SK-N-SH treated with all-trans-retinoic acid at 6 μM for 48 hours (cell line): Measurements from ENCODE around the gene SYNDIG1.

Experiments
- ATAC-seq: fragments of 200-7000 bp; cut with Tn5 transposase; 3 replicates; pipeline ENCODE4 v1.9.1; 2020; ENCODE audit warnings: mild to moderate bottlenecking, moderate library complexity
- ARNTL ChIP-seq: fragments of 450-650 bp; formaldehyde crosslinking; IDR thresholded peaks from 2 replicates; pipeline ENCODE4 v1.5.0; 2020; ENCODE audit warnings: low read depth, mild to moderate bottlenecking, moderate library complexity, borderline replicate concordance
- BACH2 ChIP-seq: fragments of 250-450 bp; sonication (Bioruptor Pico); IDR thresholded peaks from 2 replicates; pipeline ENCODE4 v1.9.0; 2021; ENCODE audit warnings: mild to moderate bottlenecking, borderline replicate concordance
- CREB5 ChIP-seq: fragments of 250-450 bp; sonication (Bioruptor Pico); IDR thresholded peaks from 2 replicates; pipeline ENCODE4 v1.5.1; 2020; ENCODE audit warnings: low read depth, mild to moderate bottlenecking, moderate library complexity
- CSDC2 ChIP-seq: fragments of 250-450 bp; sonication (Bioruptor Pico); IDR thresholded peaks from 2 replicates; pipeline ENCODE4 v1.5.0; 2020; ENCODE audit warnings: mild to moderate bottlenecking, moderate library complexity
- CSRNP3 ChIP-seq: fragments of 250-450 bp; sonication (Bioruptor Pico); IDR thresholded peaks from 2 replicates; pipeline ENCODE4 v1.5.1; 2021; ENCODE audit warnings: mild to moderate bottlenecking, moderate library complexity
- ESRRG ChIP-seq: fragments of 250-450 bp; sonication (Bioruptor Pico); IDR thresholded peaks from 2 replicates; pipeline ENCODE4 v1.6.1; 2021; ENCODE audit warnings: mild to moderate bottlenecking
- GLIS3 ChIP-seq: fragments of 250-450 bp; sonication (Bioruptor Pico); IDR thresholded peaks from 2 replicates; pipeline ENCODE4 v1.5.0; 2020; ENCODE audit warnings: mild to moderate bottlenecking, moderate library complexity
- OSR1 ChIP-seq: fragments of 250-450 bp; sonication (Bioruptor Pico); IDR thresholded peaks from 2 replicates; pipeline ENCODE4 v1.8.0; 2022; ENCODE audit warnings: moderate library complexity, mild to moderate bottlenecking, inconsistent platforms
- PATZ1 ChIP-seq: fragments of 250-450 bp; sonication (Bioruptor Pico); IDR thresholded peaks from 2 replicates; pipeline ENCODE4 v1.8.0; 2020; ENCODE audit warnings: mild to moderate bottlenecking, moderate library complexity, borderline replicate concordance
- POU6F1 ChIP-seq: fragments of 250-450 bp; sonication (Bioruptor Pico); IDR thresholded peaks from 2 replicates; pipeline ENCODE4 v1.8.0; 2021; ENCODE audit warnings: low read depth, mild to moderate bottlenecking, moderate library complexity, borderline replicate concordance
- PPARA ChIP-seq: fragments of 250-450 bp; sonication (Bioruptor Pico); IDR thresholded peaks from 2 replicates; pipeline ENCODE4 v1.5.0; 2020; ENCODE audit warnings: mild to moderate bottlenecking, borderline replicate concordance
- RARB ChIP-seq: fragments of 250-450 bp; sonication (Bioruptor Pico); IDR thresholded peaks from 2 replicates; pipeline ENCODE4 v1.8.0; 2021; ENCODE audit warnings: mild to moderate bottlenecking, moderate library complexity
- SNAI2 ChIP-seq: fragments of 250-450 bp; sonication (Bioruptor Pico); IDR thresholded peaks from 2 replicates; pipeline ENCODE4 v1.5.0; 2020; ENCODE audit warnings: mild to moderate bottlenecking, moderate library complexity
- TCF4 ChIP-seq: fragments of 250-450 bp; sonication (Bioruptor Pico); IDR thresholded peaks from 2 replicates; pipeline ENCODE4 v1.8.0; 2021; ENCODE audit warnings: mild to moderate bottlenecking, moderate library complexity, borderline replicate concordance
- TOX ChIP-seq: fragments of 250-450 bp; sonication (Bioruptor Pico); IDR thresholded peaks from 2 replicates; pipeline ENCODE4 v1.8.0; 2021; ENCODE audit warnings: mild to moderate bottlenecking, moderate library complexity, borderline replicate concordance
- ZC3H10 ChIP-seq: fragments of 250-450 bp; sonication (Bioruptor Pico); IDR thresholded peaks from 2 replicates; pipeline ENCODE4 v1.5.1; 2021; ENCODE audit warnings: mild to moderate bottlenecking, moderate library complexity
- ZFP3 ChIP-seq: fragments of 250-450 bp; sonication (Bioruptor Pico); IDR thresholded peaks from 2 replicates; pipeline ENCODE4 v1.5.0; 2020; ENCODE audit warnings: mild to moderate bottlenecking, moderate library complexity
- ZFP30 ChIP-seq: fragments of 450-650 bp; formaldehyde crosslinking; IDR thresholded peaks from 2 replicates; pipeline ENCODE4 v1.5.0; 2022; ENCODE audit warnings: mild to moderate bottlenecking, moderate library complexity
- ZNF565 ChIP-seq: fragments of 450-650 bp; formaldehyde crosslinking; conservative IDR thresholded peaks from 2 replicates; pipeline ENCODE4 v1.5.0; 2020; ENCODE audit warnings: low read depth, mild to moderate bottlenecking, moderate library complexity
- ZNF70 ChIP-seq: fragments of 450-650 bp; formaldehyde crosslinking; IDR thresholded peaks from 2 replicates; pipeline ENCODE4 v1.5.0; 2020; ENCODE audit warnings: mild to moderate bottlenecking, moderate library complexity
- ZNF8 ChIP-seq: fragments of 450-650 bp; formaldehyde crosslinking; IDR thresholded peaks from 2 replicates; pipeline ENCODE4 v1.5.0; 2020; ENCODE audit warnings: mild to moderate bottlenecking, moderate library complexity

Gene SYNDIG1

GRCh38 chr20:24578567-24579415, 109.4 kb downstream of the SYNDIG1 start:
- no peak for TF ChIP-seq CSDC2 (CRISPR knock-in tag)
- TF ChIP-seq TCF4 (CRISPR knock-in tag) = no peak
- TF ChIP-seq GLIS3 (CRISPR knock-in tag) = no peak
- TF ChIP-seq TOX (CRISPR knock-in tag) = no peak
- no peak for TF ChIP-seq PATZ1 (CRISPR knock-in tag)
- TF ChIP-seq POU6F1 = no peak
- TF ChIP-seq ZFP3 (CRISPR knock-in tag) = no peak
- TF ChIP-seq OSR1 (CRISPR knock-in tag) = no peak
- no peak for TF ChIP-seq CSRNP3 (CRISPR knock-in tag)
- no peak for TF ChIP-seq ESRRG (CRISPR knock-in tag)
- TF ChIP-seq ZC3H10 (CRISPR knock-in tag) = no peak
- TF ChIP-seq ZNF8 = no peak
- TF ChIP-seq ZNF565 (CRISPR knock-in tag) = no peak
- no peak for TF ChIP-seq SNAI2
- TF ChIP-seq RARB (CRISPR knock-in tag) = no peak
- no peak for ATAC-seq

GRCh38 chr20:24579475-24579874, 110.0 kb downstream of the SYNDIG1 start:
- no peak for TF ChIP-seq ZNF70 (CRISPR knock-in tag)
- TF ChIP-seq ZFP30 (CRISPR knock-in tag) = no peak
- TF ChIP-seq ARNTL = no peak

GRCh38 chr20:24580006-24580405, 110.6 kb downstream of the SYNDIG1 start:
- ATAC-seq = no peak
- no peak for TF ChIP-seq ZNF70 (CRISPR knock-in tag)
- no peak for TF ChIP-seq TOX (CRISPR knock-in tag)
- TF ChIP-seq BACH2 (CRISPR knock-in tag) = no peak
- no peak for TF ChIP-seq OSR1 (CRISPR knock-in tag)
- no peak for TF ChIP-seq RARB (CRISPR knock-in tag)
- no peak for TF ChIP-seq ZFP3 (CRISPR knock-in tag)
- TF ChIP-seq ARNTL = no peak
- TF ChIP-seq ZFP30 (CRISPR knock-in tag) = no peak
- no peak for TF ChIP-seq TCF4 (CRISPR knock-in tag)
- TF ChIP-seq ZC3H10 (CRISPR knock-in tag) = no peak
- no peak for TF ChIP-seq CREB5
- TF ChIP-seq PPARA (CRISPR knock-in tag) = no peak
- no peak for TF ChIP-seq SNAI2
- TF ChIP-seq CSRNP3 (CRISPR knock-in tag) = no peak
- TF ChIP-seq ESRRG (CRISPR knock-in tag) = no peak
- TF ChIP-seq ZNF8 = no peak

More at GRCh38 chr20:24579475-24579874, 110.0 kb downstream of the SYNDIG1 start:
- no peak for ATAC-seq
